Activated CD4-positive, alpha-beta T cell treated with anti-CD3 and anti-CD28 coated beads, Interleukin-2, amount 50 U/mL, for 4 hours (primary cell): ENCODE results near the gene CALY.

Experiments used
- DNase-seq, 2 experiments: peaks; one replicate each; pipeline ENCODE4 v3.0.0-alpha.2; 2020

CALY gene

DNA sequence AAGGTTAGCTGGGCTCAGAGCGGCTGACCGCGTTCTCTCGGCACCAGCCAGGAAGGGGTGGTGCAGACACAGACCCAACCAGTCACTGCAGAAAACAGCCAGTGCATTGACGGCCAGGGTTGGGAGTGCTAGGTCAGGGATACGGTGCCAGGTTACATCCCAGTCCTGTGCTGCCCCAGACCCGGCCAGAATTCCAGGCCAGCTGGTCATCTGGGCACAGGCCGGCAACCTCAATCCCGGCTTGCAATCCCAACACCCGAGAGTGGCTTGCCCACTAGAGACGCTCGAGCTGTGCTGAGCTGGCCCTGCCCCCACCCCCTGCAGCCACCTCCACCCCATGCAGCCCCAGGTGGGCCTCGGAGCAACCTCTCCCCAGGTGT, 14.2 kb upstream of the CALY start:
- no peak for DNase-seq

DNA sequence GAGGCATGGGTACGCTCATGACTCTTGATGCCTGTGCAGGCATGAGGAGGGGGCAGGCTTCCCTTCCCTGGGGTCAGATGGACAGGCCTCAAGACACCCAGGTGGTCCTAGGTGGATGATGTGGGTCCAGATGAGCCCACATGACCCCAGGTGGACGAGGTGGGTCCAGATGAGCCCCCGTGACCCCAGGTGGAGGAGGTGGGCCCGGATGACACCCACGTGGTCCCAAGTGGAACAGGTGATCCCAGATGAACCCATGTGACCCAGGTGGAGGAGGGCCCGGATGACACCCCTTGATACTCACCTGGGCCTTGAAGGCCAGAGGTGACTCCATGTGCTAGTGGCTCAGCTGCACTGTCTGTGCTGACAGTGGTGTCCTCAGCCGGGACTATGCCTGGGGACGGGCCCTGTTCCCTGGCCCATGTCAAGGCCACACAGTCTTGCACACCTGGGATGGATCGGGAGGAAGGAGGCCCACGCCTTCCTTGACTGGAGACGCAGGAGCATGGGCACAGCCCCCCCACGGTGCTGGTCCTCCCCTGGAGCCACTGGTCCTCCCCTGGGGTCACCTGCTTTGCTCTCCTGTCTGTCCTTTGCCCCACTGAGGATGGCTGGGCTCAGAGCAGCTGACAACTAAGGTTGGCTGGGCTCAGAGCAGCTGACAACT, 13.7 kb upstream of the CALY start:
- no peak for DNase-seq

DNA sequence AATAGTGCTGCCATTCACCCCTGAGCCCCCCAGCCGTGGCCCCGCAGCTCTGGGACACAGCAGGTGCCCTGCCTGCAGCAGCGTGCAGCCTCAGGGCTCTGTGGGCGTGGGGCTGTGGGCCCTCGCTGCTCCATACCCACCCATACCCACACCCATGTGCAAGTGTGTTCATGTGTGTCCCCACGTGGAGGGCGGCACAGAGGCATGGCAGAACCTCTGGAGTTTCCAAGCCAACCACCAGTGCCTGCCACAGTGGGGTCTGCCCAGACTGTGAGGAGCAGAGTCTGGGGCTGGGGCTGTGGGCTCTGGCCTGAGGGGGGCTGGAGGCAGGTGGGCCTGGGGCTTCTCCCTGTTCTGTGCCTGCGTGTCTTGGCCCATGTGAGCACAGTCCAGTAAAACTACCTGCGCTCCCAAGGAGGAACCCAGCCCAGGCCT, 12.9 kb upstream of the CALY start:
- no peak for DNase-seq

DNA sequence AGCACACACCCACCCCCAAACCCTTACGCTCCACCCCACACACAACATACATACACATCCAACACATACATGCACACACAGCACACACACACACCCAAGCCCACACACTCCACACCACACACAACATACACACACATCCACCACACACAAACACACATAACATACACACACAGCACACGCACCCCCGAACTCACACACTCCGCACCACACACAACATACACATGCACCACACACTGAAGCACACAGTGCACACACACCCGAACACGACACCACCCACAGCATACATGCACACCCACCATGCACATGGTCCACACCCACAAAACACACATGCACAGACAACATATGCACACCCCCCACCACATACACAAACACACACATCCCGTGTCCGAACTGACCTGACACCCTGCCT, 12.5 kb upstream of the CALY start:
- no peak for DNase-seq

DNA sequence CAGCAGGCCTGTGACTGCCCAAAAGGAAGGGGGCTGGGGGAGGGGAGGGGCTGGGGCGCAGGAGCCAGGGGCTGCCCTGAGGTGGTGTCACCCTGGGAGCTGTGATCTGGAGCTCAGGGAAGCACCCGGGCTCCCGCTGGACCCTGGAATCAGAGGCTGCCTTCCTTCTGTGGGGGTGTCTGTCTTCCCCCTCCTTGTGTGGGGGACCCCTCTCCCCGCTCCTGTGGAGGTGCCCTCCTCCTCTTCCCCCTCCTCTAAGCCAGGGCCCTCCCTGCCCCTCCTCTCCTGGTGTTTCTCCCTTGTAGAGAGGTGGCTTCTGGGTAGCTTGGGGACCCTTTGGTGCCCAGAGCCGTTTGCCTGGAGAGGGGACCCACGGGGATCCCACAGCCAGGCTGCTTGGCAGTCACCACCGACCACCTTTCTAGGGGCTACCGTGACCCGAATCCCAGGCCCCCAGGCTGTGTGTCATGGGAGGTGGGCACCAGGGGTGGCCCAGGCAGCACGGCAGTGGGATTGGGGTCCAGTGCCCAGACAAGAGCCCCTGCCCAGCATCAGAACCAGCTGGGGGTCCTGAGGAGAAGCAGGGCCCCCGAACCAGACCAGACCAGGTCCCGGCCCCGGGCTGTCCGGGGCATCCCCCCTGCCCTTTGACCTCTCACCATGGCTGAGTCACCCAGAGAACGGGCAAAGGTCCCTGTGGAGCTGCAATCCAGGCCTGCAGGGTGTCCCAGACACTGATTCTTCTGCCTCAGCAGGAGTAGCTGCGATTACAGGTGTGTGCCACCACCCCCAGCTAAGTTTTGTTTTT, 11.2 kb upstream of the CALY start:
- DNase-seq, result no peak

DNA sequence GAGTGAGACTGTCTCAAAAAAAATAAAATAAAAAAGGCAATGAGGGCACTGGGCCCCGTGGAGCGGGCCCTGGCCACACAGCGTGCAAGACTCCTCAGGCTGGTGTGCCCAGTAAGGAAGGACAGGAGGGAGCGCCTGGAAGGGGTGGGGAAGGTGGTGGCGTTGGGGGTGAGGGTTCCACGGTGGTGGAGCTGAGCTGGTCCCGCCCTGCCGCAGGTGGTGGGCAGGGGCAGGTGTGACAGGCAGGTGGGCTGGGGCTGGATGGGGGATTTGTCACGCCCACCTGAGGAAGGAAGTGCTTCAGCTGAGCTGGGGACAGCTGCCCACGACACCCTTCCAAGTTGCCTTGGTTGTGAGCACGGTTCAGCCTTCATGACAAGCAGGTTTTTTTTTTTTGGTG, 9.7 kb upstream of the CALY start:
- no peak for DNase-seq

DNA sequence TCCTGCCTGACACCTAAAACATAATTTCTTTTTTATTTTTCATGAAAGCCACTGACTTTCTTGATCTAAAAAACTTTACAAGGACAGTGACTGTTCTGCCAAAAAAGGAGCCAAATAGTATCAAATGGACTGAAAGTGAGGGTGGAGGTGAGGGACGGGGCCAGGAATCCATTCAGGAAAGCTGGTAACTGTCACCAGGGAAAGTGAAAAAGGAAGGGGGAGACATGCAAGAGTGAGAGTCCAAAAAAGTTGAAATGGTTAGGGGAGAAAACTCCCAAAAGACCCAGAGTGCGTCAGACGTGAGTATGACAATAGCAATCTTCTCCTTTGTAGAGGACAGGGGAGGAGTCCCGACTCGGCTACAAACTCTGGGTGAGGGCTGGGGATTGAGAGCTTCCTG, 7.5 kb upstream of the CALY start:
- DNase-seq, result no peak

DNA sequence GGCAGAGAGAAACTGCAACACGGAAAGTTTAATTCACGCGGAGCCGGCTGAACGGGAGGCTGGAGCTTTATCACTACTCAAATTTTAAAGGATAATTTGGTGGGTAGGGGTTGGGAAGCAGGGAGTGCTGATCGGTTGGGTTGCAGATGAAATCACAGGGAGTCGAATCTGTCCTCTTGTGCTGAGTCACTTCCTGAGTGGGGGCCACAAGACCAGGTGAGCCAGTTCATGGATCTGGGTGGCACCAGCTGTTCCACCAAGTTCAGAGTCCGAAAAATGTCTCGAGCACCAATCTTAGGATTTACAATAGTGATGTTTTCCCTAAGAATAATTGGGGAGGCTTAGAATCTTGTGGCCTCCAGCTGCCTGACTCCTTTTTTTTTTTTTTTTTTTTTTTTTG, 6.9 kb upstream of the CALY start:
- DNase-seq, result no peak

DNA sequence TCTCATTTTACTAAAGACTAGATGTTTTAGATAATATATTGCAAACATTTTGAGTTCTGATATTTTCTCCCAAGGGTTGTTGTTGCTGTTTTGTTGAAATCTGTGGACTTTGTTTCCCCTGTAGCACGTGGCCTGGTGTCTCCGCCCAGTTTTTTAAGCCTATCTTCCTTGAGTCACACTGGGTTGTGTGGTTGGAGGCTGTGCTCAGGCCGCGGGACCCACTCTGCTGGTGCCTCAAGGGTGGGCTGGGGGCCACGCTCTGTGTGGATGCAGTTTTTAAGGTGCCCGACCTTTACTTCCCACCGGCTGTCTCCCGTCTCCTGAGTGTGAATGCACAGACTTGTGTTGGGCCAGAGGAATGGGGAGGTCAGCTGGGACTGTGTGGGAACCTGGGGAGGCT, 6.2 kb upstream of the CALY start:
- DNase-seq, result no peak

DNA sequence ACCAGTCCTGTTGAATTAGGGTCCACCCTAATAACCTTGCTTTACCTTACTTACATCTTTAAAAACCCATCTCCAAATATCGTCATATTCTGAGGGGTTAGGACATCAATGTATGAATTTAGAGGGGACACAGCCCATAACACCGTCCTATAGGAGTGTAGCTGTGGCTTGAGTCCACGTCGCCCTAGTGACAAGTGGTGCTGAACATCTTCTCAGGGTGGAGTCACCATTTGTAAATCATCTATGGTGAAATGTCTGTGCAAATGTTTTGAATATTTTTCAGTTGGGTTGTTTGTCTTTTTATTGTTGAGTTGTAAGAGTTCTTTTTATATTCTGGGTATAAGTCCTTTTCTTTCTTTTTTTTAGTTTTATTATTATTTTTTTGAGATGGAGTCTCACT, 5.3 kb upstream of the CALY start:
- no peak for DNase-seq

DNA sequence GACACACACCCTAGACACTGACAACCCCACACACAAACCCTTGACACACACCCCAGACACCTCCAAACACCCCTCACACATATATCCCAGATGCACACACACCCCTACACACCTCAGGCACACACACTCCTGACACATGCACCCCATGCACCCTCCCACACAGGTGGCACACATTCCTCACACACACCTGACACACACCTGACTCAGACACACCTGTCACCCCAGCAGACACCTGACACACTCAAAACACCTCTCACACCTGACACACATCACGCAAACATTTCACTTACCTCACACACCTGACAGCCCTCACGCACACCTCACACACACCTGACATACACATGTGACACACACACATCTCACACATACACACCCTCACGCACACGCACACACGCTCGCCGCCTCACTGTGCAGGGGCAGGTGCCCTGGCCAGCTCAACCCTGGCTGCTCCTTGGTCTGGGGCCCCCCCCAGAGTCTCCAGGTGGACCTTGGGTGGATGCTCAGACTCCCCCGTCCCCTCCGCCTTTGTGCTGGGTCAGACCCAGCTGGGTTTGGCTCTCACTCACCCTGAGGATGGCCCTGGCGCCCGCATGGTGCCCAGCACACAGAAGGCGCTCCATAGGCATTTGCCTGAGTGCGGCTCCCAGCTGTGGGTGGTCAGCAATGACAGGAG, 3.1 kb upstream of the CALY start:
- no peak for DNase-seq

DNA sequence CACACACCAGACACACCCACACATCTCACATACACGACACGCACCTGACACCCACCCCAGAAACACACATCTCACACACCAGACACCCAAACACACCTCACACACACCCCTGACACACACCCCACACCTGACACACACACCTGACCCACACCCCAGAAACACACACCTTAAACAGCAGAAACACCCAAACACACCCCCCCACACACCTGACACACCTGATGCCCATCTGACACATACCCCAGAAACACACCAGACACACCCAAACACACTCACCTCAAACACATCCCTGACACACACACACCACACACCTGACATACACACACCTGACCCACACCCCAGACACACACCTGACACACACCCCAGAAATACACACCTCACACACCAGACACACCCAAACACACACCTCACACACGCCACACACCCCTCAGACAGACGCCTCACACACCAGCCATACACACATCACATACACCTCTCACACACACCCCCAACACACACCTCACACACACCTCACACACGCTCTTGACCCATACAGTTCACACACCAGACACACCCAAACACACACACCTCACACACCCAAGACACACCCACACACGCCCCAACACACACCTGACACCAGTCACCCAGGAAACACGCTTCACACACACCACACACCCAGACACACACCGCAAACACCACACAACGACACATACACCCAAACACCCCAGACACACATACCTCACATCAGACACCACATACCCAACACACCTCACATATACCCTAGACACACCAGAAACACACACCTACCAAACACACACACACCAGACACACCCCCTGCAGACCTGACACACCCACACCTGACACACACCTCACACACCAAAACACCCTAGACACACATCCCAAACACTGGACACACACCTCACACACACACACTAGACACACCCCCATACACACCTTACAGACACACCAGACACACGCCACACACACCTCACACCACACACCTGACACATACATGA, 1.7 kb upstream of the CALY start:
- DNase-seq, result no peak

DNA sequence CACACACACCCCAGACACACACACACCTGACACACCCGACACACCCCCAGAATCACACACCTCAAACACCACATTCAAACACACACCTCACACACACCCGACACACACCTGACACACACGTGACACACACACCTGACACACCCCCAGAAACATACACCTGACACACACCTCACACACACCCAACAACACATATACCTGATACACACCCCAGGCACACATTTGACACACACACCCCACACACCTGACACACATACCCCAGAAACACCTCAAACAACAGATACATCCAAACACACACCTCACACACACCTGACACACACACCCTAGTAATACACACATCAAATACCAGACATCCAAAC, 652 bp upstream of the CALY start:
- no peak for DNase-seq

DNA sequence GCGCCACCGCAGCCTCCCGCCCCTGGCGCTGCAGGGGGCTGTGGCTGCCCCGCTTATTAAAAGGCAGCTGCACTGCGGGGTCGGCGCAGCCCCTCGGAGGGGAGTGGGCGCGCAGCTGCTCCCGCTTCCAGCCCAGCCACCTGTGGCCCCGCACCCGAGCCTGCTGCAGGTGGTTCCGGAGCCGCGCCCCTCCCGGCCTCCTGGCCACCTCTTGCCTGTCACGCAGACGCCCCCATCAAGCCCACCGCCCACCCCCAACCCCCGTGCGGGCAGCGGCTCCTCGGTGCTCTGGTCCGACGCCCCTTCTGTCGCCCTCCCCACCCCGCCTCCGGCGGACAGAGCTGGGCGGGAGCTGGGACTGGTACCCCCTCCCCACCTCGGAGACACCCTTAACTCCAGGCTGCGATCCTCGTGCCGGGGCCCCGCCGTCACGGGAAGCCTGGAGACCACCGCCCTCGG, 549 bp downstream of the CALY start:
- DNase-seq, result no peak

DNA sequence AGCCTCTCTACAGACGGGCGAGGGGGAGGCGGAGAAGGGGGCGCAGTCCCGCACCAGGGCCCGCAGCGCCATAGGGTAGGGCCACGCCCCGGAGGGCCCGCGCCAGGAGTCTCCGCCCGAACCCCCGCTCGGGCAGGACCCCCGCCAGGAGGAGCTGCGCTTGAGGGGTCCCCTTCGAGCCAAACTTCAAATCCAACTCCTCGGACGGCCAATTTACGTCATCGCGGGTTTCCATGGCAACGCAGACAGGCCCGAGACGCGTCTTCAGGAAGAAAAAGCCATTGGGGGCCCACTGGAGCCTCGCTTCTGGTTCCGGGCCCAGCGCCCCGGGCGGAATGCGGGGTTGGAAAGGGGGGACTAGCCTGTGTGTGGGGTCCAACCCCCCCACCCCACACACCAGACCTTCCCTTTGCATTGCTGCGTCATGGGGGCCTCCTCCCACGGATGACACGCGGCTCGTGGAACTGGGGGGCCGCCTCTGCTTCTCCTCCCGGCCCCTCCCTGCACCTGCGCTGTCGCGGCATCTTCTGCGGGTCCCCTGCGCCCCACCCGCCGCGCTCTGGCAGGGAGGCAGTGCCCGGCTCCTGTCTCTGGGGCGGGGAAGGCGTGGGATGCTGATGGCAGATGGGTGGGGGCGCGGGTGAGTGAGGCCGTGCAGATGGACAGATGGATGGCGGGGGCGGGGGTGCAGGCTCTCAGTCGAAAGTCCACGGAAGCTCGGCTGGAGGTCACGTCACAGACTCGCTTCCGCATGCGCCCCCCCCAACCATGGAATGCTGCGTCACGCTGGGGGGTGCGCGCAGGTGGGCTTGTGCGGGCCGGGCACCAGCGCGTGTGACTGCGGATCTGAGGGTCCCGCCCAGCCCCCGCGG, 1.2 kb downstream of the CALY start:
- DNase-seq, result peak; percentile 77 to 80

DNA sequence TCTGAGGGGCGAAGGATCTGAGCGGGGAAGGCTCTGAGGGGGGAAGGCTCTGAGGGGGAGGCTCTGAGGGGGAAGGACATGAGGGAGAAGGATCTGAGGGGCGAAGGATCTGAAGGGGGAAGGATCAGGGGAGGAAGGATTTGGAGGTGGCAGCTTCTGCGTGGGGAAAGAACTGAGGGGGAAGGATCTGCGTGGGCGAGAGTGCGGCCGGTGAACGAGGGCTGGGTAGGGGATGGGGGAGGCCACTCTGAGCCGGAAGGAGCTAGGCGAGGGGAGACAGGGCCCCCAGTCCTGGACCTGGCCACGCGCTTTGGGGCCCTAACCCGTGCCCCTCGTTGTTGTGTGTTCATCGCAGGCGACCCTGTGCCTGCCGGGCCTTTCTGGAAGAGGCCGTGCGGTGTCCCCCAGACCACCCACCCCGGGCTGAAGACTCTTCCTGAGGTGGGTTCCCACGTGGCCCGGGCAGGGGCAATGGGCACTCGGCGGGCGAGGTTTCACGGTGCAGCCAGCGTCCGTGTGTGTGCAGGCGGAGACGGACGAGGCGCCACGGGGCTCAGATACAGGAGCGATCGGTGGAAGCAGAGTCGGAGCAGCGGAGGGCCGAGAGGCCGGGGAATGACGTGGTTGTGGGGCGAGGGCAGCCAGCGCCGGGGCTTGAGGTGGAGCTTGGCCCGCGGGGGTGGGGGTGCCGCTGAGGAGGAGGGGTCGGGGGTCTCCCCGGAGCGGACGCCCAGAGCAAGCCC, 2.0 kb downstream of the CALY start:
- DNase-seq, result no peak

DNA sequence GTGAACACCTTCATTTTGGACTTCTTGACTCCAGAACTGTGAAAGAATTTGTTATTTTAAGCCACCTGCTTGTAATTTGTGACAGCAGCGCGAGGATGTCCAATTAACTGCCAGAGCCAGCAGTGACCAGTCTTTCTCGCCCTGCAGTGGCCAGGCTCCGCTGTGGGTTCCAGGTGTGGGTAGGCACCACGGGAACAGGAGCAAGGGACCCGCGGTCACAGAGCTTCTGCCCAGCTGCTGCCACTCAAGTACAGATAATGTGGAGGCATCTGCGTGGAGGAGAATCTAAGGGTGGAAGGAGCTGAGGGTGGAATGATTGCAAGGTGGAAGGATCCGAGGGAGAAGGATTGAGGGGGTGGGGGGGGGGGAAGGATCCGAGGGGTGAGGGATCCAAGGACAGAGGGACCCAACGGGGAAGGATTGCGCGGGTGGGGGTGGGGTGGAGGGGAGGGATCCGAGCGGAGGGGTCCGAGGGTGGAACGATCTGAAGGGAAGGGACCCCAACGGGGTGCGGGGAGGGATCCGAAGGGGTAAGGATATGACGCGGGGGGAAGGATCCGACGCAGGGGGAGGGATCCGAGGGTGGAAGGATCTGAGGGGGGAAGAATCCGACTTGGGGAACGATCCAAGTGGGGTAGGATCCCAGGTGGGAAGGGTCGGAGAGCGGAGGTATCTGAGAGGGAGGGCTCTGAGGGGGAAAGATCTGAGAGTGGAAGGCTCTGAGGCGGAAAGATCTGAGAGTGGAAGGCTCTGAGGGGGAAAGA, 3.6 kb downstream of the CALY start:
- DNase-seq, result no peak

DNA sequence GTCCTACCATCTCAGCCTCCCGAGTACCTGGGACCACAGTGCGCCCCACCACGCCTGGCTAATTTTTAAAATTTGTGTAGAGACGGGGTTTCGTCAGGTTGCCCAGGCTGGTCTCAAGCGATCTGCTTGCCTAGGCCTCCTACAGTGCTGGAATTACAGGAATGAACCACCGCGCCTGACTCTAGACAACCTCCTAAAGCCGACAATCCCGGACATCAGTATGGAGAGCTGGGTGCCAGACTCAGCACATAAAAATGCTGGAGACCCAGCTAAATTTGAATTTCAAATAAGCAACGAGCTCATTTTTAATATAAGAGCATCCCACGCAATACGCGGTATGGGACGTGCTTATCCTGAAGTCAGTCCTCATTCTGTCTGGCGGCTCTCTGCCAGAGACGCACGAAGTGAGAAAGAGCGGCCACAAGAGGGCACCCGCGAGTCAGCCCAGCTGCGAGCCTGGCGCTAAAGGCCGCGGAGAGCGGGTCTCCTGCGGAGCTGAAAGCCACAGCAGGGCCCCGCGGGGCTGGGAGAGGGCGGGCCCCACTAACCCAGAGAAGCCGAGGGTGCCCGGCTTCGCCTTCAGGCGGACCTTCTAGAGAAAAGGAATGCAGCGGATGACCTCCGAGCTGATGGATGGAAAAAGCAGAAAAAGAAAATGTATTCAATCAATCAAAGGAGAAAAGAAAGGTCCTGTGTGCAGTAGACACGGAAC, 7.0 kb downstream of the CALY start:
- peak; percentile 85 to 89 for DNase-seq
